Right lobe of liver (tissue), 4 donors: ENCODE results near the gene HOXD1.

Experiments
- CTCF ChIP-seq, 4 donors: fragments of 200-600 bp in 3 of 4; fragments of 450-650 bp in 1 of 4; IDR thresholded peaks; one replicate each; pipeline versions ENCODE4 v1.5.1 to v1.8.0; 2016 to 2022; ENCODE audit warnings: antibody characterized with exemption in 4 of 4, mild to moderate bottlenecking in 2 of 4
- POLR2A ChIP-seq: fragments of 450-650 bp; IDR thresholded peaks from one replicate; pipeline ENCODE4 v1.6.1; 2017; ENCODE audit warnings: antibody characterized with exemption, mild to moderate bottlenecking
- donor health status: DM: no; HTN: no; CAD: no.
- donor health status: DM: no; HTN: no; CAD: no.
- donor health status: DM: no; HTN: yes; CAD: no.

GRCh38 chr2:176147210-176147799, 41.2 kb upstream of the HOXD1 start:
- no peak for TF ChIP-seq POLR2A
- TF ChIP-seq CTCF (IDR thresholded peaks at IDR 0.05): no peak
